Mesothelial cell of epicardium (in vitro differentiated cells): ENCODE data around the gene ESYT2. TPM values are rescaled to one million over a fixed set of nuclear protein-coding genes. Genes with fewer than 3 reads are reported as not detected.
A peak's percentile ranks its signal among the peaks of the same experiment; 100 is the strongest.

Experiments used
- DNase-seq, 2 experiments: peaks; one replicate each; pipeline ENCODE4 v3.0.0; 2021; ENCODE audit warnings: low spot score in 2 of 2; ENCODE audit not compliant: unreplicated experiment in 2 of 2
- H3K27ac Mint-ChIP-seq: 2 replicates; pipeline ENCODE4 v1.8.0; 2021; ENCODE audit warnings: mixed read lengths
- H3K27me3 Mint-ChIP-seq: 2 replicates; pipeline ENCODE4 v1.8.0; 2021; ENCODE audit warnings: low read depth, mixed read lengths
- H3K36me3 Mint-ChIP-seq: 2 replicates; pipeline ENCODE4 v1.8.0; 2021; ENCODE audit warnings: mixed read lengths
- H3K4me1 Mint-ChIP-seq: 2 replicates; pipeline ENCODE4 v1.8.0; 2021; ENCODE audit warnings: mixed read lengths
- H3K4me3 Mint-ChIP-seq: 2 replicates; pipeline ENCODE4 v1.8.0; 2021; ENCODE audit warnings: mild to moderate bottlenecking, moderate library complexity, mixed read lengths
- H3K9me3 Mint-ChIP-seq: 2 replicates; pipeline ENCODE4 v1.8.0; 2021; ENCODE audit warnings: mixed read lengths
- CTCF ChIP-seq: fragments of 200-600 bp; sonication (generic); IDR thresholded peaks from one replicate; pipeline ENCODE4 v1.5.0; 2021; ENCODE audit warnings: antibody characterized with exemption; ENCODE audit not compliant: unreplicated experiment
- total RNA-seq: library from RNA; stranded (reverse); gene quantifications from 3 replicates; pipeline ENCODE4 v1.2.1, GENCODE V29; 2021

ESYT2 gene
- total RNA-seq, 1 donor from 2014 or later, result 37.1 TPM

GRCh38 chr7:158730383-158731346 lies 98.6 kb downstream of the ESYT2 start:
- TF ChIP-seq CTCF, result no peak
- Mint-ChIP-seq H3K36me3 (peaks cover 20% of the 10 kb centered on the region), H3K4me1 (no peaks in the 10 kb centered on the region), H3K27ac (peak overlapping the region; percentile 19), H3K4me3 (no peak overlapping the region), H3K9me3 (peaks cover 4% of the 10 kb centered on the region), H3K27me3 (no peaks in the 10 kb centered on the region)
- DNase-seq, result no peak

- DNase-seq, result no peak
- H3K27me3 Mint-ChIP-seq, result no peaks in the 10 kb centered on the region
- H3K4me3 Mint-ChIP-seq, result no peak overlapping the region
- H3K36me3 Mint-ChIP-seq, result peaks cover 13% of the 10 kb centered on the region
- H3K27ac Mint-ChIP-seq, result peak overlapping the region; percentile 11
- H3K4me1 Mint-ChIP-seq, result no peaks in the 10 kb centered on the region
- TF ChIP-seq CTCF, result no peak
- peaks cover 8% of the 10 kb centered on the region for H3K9me3 Mint-ChIP-seq
These were observed 99.5 kb downstream of the ESYT2 start for GRCh38 chr7:158729646-158730382.

GRCh38 chr7:158728911-158729645 lies 100.2 kb downstream of the ESYT2 start:
- no peak for TF ChIP-seq CTCF
- Mint-ChIP-seq H3K4me3 (no peak overlapping the region), H3K36me3 (peaks cover 10% of the 10 kb centered on the region), H3K27me3 (no peaks in the 10 kb centered on the region), H3K4me1 (no peaks in the 10 kb centered on the region), H3K27ac (no peak overlapping the region), H3K9me3 (peaks cover 8% of the 10 kb centered on the region)
- DNase-seq, result no peak

- Mint-ChIP-seq H3K27ac (no peak overlapping the region), H3K27me3 (no peaks in the 10 kb centered on the region), H3K4me1 (no peaks in the 10 kb centered on the region), H3K4me3 (no peak overlapping the region), H3K9me3 (peaks cover 8% of the 10 kb centered on the region), H3K36me3 (peaks cover 7% of the 10 kb centered on the region)
- no peak for TF ChIP-seq CTCF
- DNase-seq, result no peak
These were observed 101.6 kb downstream of the ESYT2 start for GRCh38 chr7:158727690-158728089.

- Mint-ChIP-seq H3K4me3 (no peak overlapping the region), H3K9me3 (peaks cover 8% of the 10 kb centered on the region), H3K27ac (no peak overlapping the region), H3K27me3 (no peaks in the 10 kb centered on the region), H3K4me1 (no peaks in the 10 kb centered on the region), H3K36me3 (peaks cover 7% of the 10 kb centered on the region)
- DNase-seq, result no peak
- no peak for TF ChIP-seq CTCF
These were observed 103.0 kb downstream of the ESYT2 start for GRCh38 chr7:158726277-158726807.
